RWPE2 (cell line): Measurements from ENCODE around the gene HLA-E.
A peak's percentile ranks its signal among the peaks of the same experiment; 100 is the strongest.
"Not testable (repeated sequence)": the region's sequence is repeated elsewhere in the genome, so short reads cannot be mapped to it uniquely, and the experiment has no call there.

Experiments used
- ATAC-seq: fragments of 200-7000 bp; cut with Tn5 transposase; 3 replicates; pipeline ENCODE4 v1.9.1; 2021; ENCODE audit warnings: low read depth
- DNase-seq: peaks from one replicate; pipeline ENCODE4 v3.0.0-alpha.2; 2020; ENCODE audit warnings: low spot score
- H3K27ac ChIP-seq: fragments of 450-650 bp; 2 replicates; pipeline ENCODE4 v1.5.1; 2017; ENCODE audit warnings: mild to moderate bottlenecking; ENCODE audit not compliant: poor library complexity, severe bottlenecking
- H3K27me3 ChIP-seq: fragments of 250-450 bp; sonication (Bioruptor Pico); 2 replicates; pipeline ENCODE4 v1.5.1; 2021; ENCODE audit warnings: mild to moderate bottlenecking, moderate library complexity; ENCODE audit not compliant: insufficient read depth, poor library complexity, severe bottlenecking
- H3K36me3 ChIP-seq: fragments of 250-450 bp; sonication (Bioruptor Pico); 2 replicates; pipeline ENCODE4 v1.5.1; 2020; ENCODE audit warnings: low read depth, mild to moderate bottlenecking, moderate library complexity
- H3K4me1 ChIP-seq: fragments of 250-450 bp; sonication (Bioruptor Pico); 2 replicates; pipeline ENCODE4 v1.5.1; 2021; ENCODE audit warnings: mild to moderate bottlenecking, moderate library complexity; ENCODE audit not compliant: insufficient read depth, poor library complexity, severe bottlenecking
- H3K4me3 ChIP-seq: fragments of 250-450 bp; sonication (Bioruptor Pico); 2 replicates; pipeline ENCODE4 v1.5.1; 2021; ENCODE audit warnings: mild to moderate bottlenecking, moderate library complexity; ENCODE audit not compliant: severe bottlenecking
- H3K9me3 ChIP-seq: fragments of 250-450 bp; sonication (Bioruptor Pico); 2 replicates; pipeline ENCODE4 v1.5.1; 2021; ENCODE audit warnings: mild to moderate bottlenecking, moderate library complexity; ENCODE audit not compliant: severe bottlenecking
- TF ChIP-seq, protein P1 (sequence below): fragments of 450-650 bp; IDR thresholded peaks from one replicate; pipeline ENCODE4 v1.5.1; 2017; ENCODE audit warnings: mild to moderate bottlenecking, moderate library complexity; ENCODE audit not compliant: poor library complexity, severe bottlenecking

The HLA-E gene

DNA sequence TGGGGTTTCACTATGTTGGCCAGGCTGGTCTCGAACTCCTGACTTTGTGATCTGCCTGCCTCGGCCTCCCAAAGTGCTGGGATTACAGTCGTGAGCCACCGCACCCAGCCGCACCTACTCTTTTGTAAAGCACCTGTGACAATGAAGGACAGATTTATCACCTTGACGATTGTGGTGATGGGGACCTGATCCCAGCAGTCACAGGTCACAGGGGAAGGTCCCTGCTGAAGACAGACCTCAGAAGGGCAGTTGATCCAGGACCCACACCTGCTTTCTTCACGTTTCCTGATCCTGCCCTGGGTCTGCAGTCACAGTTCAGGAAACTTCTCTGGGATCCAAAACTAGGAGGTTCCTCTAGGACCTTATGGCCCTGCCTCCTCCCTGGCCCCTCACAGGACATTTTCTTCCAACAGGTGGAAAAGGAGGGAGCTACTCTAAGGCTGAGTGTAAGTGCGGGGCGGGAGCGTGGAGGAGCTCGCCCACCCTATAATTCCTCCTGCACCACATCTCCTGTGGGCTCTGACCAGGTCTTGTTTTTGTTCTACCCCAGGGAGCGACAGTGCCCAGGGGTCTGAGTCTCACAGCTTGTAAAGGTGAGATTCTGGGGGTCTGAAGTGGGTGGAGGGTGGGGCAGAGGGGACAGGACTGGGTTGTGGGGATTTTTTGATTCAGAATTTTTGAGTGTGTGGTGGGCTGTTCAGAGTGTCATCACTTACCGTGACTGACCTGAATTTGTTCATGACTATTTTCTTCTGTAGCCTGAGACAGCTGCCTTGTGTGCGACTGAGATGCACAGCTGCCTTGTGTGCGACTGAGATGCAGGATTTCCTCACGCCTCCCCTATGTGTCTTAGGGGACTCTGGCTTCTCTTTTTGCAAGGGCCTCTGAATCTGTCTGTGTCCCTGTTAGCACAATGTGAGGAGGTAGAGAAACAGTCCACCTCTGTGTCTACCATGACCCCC lies 3.0 kb downstream of the HLA-E start:
- Histone ChIP-seq H3K36me3 (peaks cover 35% of the 10 kb centered on the region), H3K27me3 (no peaks in the 10 kb centered on the region), H3K4me3 (no peak overlapping the region), H3K4me1 (peaks cover 19% of the 10 kb centered on the region), H3K9me3 (no peaks in the 10 kb centered on the region), H3K27ac (no peak overlapping the region)
- ATAC-seq: no peak
- TF ChIP-seq, protein P1, sequence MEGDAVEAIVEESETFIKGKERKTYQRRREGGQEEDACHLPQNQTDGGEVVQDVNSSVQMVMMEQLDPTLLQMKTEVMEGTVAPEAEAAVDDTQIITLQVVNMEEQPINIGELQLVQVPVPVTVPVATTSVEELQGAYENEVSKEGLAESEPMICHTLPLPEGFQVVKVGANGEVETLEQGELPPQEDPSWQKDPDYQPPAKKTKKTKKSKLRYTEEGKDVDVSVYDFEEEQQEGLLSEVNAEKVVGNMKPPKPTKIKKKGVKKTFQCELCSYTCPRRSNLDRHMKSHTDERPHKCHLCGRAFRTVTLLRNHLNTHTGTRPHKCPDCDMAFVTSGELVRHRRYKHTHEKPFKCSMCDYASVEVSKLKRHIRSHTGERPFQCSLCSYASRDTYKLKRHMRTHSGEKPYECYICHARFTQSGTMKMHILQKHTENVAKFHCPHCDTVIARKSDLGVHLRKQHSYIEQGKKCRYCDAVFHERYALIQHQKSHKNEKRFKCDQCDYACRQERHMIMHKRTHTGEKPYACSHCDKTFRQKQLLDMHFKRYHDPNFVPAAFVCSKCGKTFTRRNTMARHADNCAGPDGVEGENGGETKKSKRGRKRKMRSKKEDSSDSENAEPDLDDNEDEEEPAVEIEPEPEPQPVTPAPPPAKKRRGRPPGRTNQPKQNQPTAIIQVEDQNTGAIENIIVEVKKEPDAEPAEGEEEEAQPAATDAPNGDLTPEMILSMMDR: no peak
- no peak for DNase-seq

DNA sequence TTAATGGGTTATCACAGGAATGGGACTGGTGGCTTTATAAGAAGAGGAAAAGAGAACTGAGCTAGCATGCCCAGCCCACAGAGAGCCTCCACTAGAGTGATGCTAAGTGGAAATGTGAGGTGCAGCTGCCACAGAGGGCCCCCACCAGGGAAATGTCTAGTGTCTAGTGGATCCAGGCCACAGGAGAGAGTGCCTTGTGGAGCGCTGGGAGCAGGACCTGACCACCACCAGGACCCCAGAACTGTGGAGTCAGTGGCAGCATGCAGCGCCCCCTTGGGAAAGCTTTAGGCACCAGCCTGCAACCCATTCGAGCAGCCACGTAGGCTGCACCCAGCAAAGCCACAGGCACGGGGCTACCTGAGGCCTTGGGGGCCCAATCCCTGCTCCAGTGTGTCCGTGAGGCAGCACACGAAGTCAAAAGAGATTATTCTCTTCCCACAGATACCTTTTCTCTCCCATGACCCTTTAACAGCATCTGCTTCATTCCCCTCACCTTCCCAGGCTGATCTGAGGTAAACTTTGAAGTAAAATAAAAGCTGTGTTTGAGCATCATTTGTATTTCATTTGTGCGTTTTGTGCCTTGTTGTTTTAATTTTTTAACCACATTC lies 4.4 kb downstream of the HLA-E start:
- peaks cover 18% of the 10 kb centered on the region for H3K4me1 ChIP-seq
- ATAC-seq: no peak
- no peaks in the 10 kb centered on the region for H3K27me3 ChIP-seq
- no peaks in the 10 kb centered on the region for H3K9me3 ChIP-seq
- peaks cover 35% of the 10 kb centered on the region for H3K36me3 ChIP-seq
- DNase-seq: no peak
- H3K4me3 ChIP-seq: no peak overlapping the region
- no peak overlapping the region for H3K27ac ChIP-seq
- TF ChIP-seq, protein P1: peak; percentile 18

DNA sequence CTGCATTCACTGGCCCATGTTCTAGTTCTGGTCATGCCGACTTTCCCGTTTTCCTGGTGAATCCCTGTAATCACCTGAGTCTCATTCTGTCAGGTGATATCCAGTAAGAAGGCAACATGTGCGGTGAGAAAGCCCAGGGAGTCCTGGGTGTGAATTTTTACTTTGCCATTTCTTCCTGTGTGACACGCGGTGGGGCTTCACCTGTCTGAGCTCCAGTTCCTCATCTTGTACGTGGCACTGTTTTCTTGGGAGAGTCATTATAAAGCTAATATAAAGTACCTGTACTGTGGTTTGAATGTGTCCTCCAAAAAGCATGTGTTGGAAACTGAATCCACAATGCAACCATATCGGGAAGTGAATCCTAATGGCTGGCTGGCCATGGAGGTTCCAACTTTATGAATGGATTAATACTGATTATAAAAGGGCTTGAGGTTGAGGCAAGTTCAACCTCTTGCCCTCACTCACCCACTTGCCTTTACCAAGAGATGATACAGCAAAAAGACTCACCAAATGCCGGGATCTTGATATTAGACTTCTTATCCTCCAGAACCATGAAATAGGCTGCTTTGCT lies 5.1 kb downstream of the HLA-E start:
- H3K9me3 ChIP-seq: no peaks in the 10 kb centered on the region
- TF ChIP-seq, protein P1: no peak
- DNase-seq (no peak), ATAC-seq (no peak)
- H3K36me3 ChIP-seq: peaks cover 35% of the 10 kb centered on the region
- H3K27me3 ChIP-seq: no peaks in the 10 kb centered on the region
- no peak overlapping the region for H3K27ac ChIP-seq
- H3K4me3 ChIP-seq: no peak overlapping the region
- H3K4me1 ChIP-seq: peaks cover 14% of the 10 kb centered on the region

DNA sequence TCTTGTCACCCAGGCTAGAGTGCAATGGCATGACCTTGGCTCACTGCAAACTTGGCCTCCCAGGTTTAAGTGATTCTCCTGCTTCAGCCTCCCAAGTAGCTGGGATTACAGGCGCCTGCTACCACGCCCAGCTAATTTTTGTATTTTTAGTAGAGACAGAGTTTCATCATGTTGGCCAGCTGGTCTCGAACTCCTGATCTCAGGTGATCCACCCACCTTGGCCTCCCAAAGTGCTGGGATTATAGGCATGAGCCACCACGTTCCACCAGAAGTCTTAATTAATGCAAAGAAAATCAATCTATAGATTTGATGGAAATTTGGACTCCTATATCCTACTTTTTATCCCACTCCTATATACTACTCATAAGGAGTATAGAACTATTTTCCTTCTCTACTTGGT lies 5.8 kb downstream of the HLA-E start:
- Histone ChIP-seq H3K4me1 (peaks cover 14% of the 10 kb centered on the region), H3K36me3 (peaks cover 35% of the 10 kb centered on the region)
- not testable (repeated sequence) for DNase-seq, H3K4me3 ChIP-seq, H3K9me3 ChIP-seq, H3K27ac ChIP-seq, ATAC-seq, H3K27me3 ChIP-seq

DNA sequence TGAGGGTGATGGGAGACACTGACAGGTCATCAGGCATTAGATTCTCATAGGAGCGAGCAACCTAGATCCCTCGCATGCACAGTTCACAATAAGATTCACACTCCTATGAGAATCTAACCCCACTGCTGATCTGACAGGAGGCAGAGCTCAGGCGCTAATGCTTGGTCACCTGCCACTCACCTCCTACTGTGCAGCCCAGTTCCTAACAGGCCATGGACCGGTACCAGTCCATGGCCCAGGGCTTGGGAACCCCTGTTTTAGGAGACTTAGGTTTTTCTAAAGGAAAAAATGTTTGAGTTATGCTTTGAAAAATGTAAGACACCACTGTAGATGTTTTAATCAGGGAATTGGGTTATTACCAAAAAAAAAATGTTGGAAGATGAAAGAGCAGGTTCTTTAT lies 6.7 kb downstream of the HLA-E start:
- DNase-seq (no peak), ATAC-seq (no peak)
- no peaks in the 10 kb centered on the region for H3K9me3 ChIP-seq
- H3K27me3 ChIP-seq: no peaks in the 10 kb centered on the region
- TF ChIP-seq, protein P1: no peak
- peaks cover 17% of the 10 kb centered on the region for H3K4me1 ChIP-seq
- no peak overlapping the region for H3K4me3 ChIP-seq
- peaks cover 26% of the 10 kb centered on the region for H3K36me3 ChIP-seq
- peak overlapping the region; percentile 3 for H3K27ac ChIP-seq

DNA sequence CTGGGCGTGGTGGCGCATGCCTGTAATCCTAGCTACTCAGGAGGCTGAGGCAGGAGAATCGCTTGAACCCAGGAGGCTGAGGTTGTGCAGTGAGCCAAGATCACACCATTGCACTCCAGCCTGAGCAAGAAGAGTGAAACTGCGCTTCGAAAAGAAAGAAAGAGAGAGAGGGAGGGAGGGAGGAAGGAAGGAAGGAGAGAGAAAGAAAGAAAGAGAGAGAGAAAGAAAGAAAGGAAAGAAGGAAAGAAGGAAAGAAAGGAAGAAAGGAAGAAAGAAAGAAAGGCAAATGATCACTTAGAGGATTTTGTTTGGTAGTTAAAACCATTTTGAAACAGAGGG lies 7.9 kb downstream of the HLA-E start:
- H3K27ac ChIP-seq, H3K4me3 ChIP-seq, H3K9me3 ChIP-seq, H3K27me3 ChIP-seq, ATAC-seq, DNase-seq: not testable (repeated sequence)
- H3K36me3 ChIP-seq: peaks cover 13% of the 10 kb centered on the region
- H3K4me1 ChIP-seq: peaks cover 20% of the 10 kb centered on the region
